Transverse colon (tissue), 4 donors: ENCODE measurements around the gene NR3C1.

Source experiments
- CTCF ChIP-seq, 5 experiments: fragments of 200-600 bp in 3 of 5; fragments of 450-650 bp in 2 of 5; sonication (generic) in 3 of 5; IDR thresholded peaks; 1 replicate in 2 of 5; 2 replicates in 3 of 5; pipeline ENCODE4 v1.5.1; 2016 to 2017; ENCODE audit warnings: antibody characterized with exemption in 5 of 5, inconsistent platforms in 3 of 5, mild to moderate bottlenecking in 2 of 5, moderate library complexity in 1 of 5
- POLR2A ChIP-seq: fragments of 450-650 bp; IDR thresholded peaks from one replicate; pipeline ENCODE4 v1.6.1; 2016; ENCODE audit warnings: antibody characterized with exemption, mild to moderate bottlenecking, moderate library complexity
- POLR2AphosphoS5 ChIP-seq, 3 donors: sonication (generic); formaldehyde crosslinking; IDR thresholded peaks; one replicate each; pipeline ENCODE4 v1.6.1; 2016; ENCODE audit warnings: antibody characterized with exemption in 3 of 3

GRCh38 chr5:143302341-143303045 is 101.0 kb downstream of the NR3C1 start:
- TF ChIP-seq POLR2A: no peak
- no peak for TF ChIP-seq CTCF (IDR thresholded peaks at IDR 0.05)
- no peak for TF ChIP-seq POLR2AphosphoS5 (IDR thresholded peaks at IDR 0.05)
